ENCODE results near the gene HTR3E. TPM values are rescaled to one million over a fixed set of nuclear protein-coding genes. Genes with fewer than 3 reads are reported as not detected.
"Not testable (repeated sequence)": the region's sequence is repeated elsewhere in the genome, so short reads cannot be mapped to it uniquely, and the experiment has no call there.

Gene HTR3E
- polyA plus RNA-seq, 1 donor, result 0.03 TPM

DNA sequence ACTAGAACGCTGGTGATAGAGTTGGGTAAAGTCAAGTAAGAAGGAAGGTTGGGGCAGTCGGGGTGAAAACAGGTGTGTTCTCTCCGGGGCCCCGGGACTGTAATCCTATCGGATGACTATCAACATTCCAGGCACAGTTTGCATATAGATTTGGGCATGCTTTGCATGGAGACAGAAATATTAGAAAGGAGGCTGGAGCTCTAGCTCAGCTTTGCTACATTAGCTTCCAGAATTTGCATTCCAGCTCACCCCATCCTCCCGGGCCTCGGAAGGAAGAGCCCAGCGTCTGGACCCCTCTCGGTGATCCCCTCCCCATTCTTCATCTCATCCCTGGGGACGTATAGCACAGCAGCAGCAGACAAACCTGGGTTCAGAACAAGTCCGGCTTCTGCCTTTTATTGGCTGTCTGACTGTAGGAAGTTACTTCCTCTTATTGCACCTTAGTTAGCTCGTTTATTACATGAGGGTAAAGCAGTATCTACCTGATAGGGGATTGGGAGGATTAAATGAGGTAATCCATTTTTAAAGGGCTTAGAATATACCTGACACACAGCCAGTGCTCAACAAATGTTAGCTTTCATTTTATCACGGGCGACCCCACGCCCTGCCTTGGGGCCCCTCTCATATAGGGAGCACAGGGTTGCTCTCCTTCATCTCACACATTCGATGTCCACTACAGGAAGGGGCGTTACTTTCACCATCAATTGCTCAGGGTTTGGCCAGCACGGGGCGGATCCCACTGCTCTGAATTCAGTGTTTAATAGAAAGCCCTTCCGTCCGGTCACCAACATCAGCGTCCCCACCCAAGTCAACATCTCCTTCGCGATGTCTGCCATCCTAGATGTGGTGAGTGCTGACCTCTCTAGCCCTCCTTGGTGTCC, 3.2 kb downstream of the HTR3E start:
- Histone ChIP-seq H3K4me3 (ENCODE audit: low read length) (no peak overlapping the region), H3K36me3 (ENCODE audit: control insufficient read depth, insufficient read depth, low read length) (no peaks in the 10 kb centered on the region), H3K9me3 (ENCODE audit: control insufficient read depth, low read depth, low read length) (no peaks in the 10 kb centered on the region), H3K27ac (ENCODE audit: low read length) (no peak overlapping the region), H3K27me3 (ENCODE audit: control insufficient read depth, insufficient read depth, low read length) (peaks cover 3% of the 10 kb centered on the region), H3K4me1 (ENCODE audit: control insufficient read depth, insufficient read depth, low read length) (no peaks in the 10 kb centered on the region)
- 52% methylated on average over 4 of the region's 24 CpGs for WGBS (ENCODE audit: insufficient coverage, low lambda C conversion rate)
- DNase-seq, result peak in 1 of 2 donors; percentile 3

DNA sequence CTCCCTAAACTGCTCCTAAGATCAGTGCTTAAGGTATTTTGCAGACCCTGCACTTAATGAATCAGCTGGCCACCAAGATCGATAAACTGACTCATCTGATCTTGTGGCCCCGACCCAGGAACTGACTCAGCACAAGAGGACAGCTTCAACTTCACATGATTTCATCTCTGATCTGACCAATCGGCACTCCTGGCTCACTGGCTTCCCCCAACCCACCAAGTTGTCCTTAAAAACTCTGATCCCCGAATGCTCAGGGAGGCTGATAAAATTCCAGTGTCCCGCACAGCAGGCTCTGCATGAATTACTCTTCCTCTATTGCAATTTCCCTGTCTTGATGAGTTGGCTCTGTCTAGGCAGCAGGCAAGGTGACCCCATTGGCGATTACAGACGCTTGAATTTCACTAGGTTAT, 13.5 kb downstream of the HTR3E start:
- DNase-seq, result no peak
- no peak overlapping the region for H3K4me3 ChIP-seq (ENCODE audit: low read length)
- H3K9me3 ChIP-seq (ENCODE audit: control insufficient read depth, low read depth, low read length), result no peaks in the 10 kb centered on the region
- H3K4me1 ChIP-seq (ENCODE audit: control insufficient read depth, insufficient read depth, low read length), result no peaks in the 10 kb centered on the region
- H3K27me3 ChIP-seq (ENCODE audit: control insufficient read depth, insufficient read depth, low read length), result no peaks in the 10 kb centered on the region
- no peaks in the 10 kb centered on the region for H3K36me3 ChIP-seq (ENCODE audit: control insufficient read depth, insufficient read depth, low read length)
- no peak overlapping the region for H3K27ac ChIP-seq (ENCODE audit: low read length)
- WGBS (ENCODE audit: insufficient coverage, low lambda C conversion rate), result no CpG with 5 or more reads among the region's 7 CpGs

DNA sequence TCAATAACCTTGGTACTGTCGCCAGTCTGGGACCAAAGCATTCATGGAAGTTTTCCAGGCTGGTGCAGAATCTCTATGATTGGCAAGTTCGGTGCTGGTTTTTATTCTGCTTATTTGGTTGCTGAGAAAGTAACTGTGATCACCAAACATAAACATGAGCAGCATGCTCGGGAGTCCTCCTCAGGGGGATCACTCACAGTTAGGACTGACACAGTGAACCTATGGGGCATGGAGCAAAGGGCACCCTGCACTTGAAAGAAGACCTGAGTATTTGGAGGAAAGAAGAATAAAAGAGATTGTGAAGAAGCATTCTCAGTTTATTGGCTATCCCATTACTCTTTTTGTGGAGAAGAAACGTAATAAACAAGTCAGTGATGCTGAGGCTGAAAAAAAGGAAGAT, 19.2 kb downstream of the HTR3E start:
- WGBS (ENCODE audit: insufficient coverage, low lambda C conversion rate), result 69% methylated on average over 1 of the region's 4 CpGs
- H3K27ac ChIP-seq (ENCODE audit: low read length), result no peak overlapping the region
- DNase-seq, result no peak
- no peaks in the 10 kb centered on the region for H3K9me3 ChIP-seq (ENCODE audit: control insufficient read depth, low read depth, low read length)
- no peaks in the 10 kb centered on the region for H3K27me3 ChIP-seq (ENCODE audit: control insufficient read depth, insufficient read depth, low read length)
- no peaks in the 10 kb centered on the region for H3K36me3 ChIP-seq (ENCODE audit: control insufficient read depth, insufficient read depth, low read length)
- H3K4me1 ChIP-seq (ENCODE audit: control insufficient read depth, insufficient read depth, low read length), result no peaks in the 10 kb centered on the region
- H3K4me3 ChIP-seq (ENCODE audit: low read length), result no peak overlapping the region

DNA sequence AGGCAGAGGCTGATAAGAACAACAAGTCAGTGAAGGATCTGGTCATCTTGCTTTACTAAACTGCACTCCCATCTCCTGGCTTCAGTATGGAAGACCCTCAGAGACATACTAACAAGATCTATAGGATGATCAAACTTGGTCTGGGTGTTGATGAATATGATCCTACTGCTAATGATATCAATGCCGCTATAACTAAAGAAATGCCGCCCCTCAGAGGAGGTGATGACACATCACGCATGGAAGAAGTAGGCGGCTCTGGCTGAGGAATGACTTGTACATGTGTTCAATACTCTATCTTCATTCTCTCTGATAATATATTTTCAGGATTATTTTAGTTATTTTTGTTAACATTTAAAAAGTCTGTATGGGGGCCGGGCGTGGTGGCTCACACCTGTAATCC, 20.8 kb downstream of the HTR3E start:
- Histone ChIP-seq H3K9me3 (ENCODE audit: control insufficient read depth, low read depth, low read length) (no peaks in the 10 kb centered on the region), H3K36me3 (ENCODE audit: control insufficient read depth, insufficient read depth, low read length) (no peaks in the 10 kb centered on the region), H3K4me3 (ENCODE audit: low read length) (no peak overlapping the region), H3K27ac (ENCODE audit: low read length) (no peak overlapping the region), H3K4me1 (ENCODE audit: control insufficient read depth, insufficient read depth, low read length) (no peaks in the 10 kb centered on the region), H3K27me3 (ENCODE audit: control insufficient read depth, insufficient read depth, low read length) (no peaks in the 10 kb centered on the region)
- DNase-seq, result no peak
- WGBS (ENCODE audit: insufficient coverage, low lambda C conversion rate), result 100% methylated on average over 1 of the region's 6 CpGs

DNA sequence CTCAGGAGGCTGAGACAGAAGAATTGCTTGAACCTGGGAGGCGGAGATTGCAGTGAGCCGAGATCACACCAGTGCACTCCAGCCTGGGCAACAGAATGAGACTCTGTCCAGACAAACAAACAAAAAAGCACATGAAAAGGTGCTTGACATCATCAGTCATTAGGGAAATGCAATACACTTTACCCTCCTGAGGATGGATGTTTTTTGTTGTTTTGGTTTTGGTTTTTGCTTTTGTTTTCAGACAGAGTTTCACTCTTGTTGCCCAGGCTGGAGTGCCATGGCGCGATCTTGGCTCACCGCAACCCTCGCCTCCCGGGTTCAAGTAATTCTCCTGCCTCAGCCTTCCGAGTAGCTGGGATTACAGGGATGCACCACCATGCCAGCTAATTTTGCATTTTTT, 24.2 kb downstream of the HTR3E start:
- not testable (repeated sequence) for H3K4me1 ChIP-seq (ENCODE audit: control insufficient read depth, insufficient read depth, low read length); H3K36me3 ChIP-seq (ENCODE audit: control insufficient read depth, insufficient read depth, low read length); H3K27me3 ChIP-seq (ENCODE audit: control insufficient read depth, insufficient read depth, low read length); H3K27ac ChIP-seq (ENCODE audit: low read length); H3K9me3 ChIP-seq (ENCODE audit: control insufficient read depth, low read depth, low read length); DNase-seq; H3K4me3 ChIP-seq (ENCODE audit: low read length)
- no CpG with 5 or more reads among the region's 8 CpGs for WGBS (ENCODE audit: insufficient coverage, low lambda C conversion rate)

DNA sequence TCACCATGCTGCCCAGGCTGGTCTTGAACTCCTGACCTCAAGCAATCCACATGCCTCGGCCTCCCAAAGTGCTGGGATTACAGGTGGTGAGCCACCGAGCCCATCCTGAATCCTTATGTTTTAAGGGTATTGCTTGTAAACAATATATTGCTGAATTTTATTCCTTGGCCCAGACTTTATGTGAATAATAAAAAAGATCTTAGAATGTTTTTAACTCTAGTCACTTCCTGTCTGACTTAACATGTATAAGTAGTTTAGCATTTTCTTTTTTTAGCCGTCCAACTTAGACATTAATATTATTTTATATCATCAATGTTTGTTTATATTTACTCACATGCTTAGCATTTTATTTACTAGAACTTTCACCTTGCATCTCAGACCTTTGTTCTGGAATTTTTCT, 29.1 kb downstream of the HTR3E start:
- H3K27ac ChIP-seq (ENCODE audit: low read length), result no peak overlapping the region
- no peak for DNase-seq
- 69% methylated on average over 2 of the region's 3 CpGs for WGBS (ENCODE audit: insufficient coverage, low lambda C conversion rate)

DNA sequence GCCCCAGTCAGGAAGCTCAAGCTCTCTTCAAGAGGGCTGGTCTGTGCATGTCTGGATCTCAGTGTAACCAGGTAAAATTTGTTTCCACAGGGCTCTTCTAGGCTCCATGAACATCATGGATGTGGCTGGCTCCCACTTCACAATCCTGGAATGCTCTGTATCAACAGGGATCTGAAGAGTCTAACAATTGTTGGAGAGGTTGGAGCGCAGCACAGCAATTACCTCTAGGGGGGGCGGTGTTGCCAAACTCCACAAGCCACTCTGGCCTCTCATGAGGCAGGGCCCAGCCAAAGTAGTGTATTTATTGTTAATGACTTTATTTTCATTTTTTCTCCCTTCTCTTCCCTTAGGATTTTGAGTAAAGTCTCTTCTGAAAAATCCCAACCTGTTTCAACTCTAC, 32.1 kb downstream of the HTR3E start:
- Histone ChIP-seq H3K36me3 (ENCODE audit: control insufficient read depth, insufficient read depth, low read length) (no peaks in the 10 kb centered on the region), H3K27me3 (ENCODE audit: control insufficient read depth, insufficient read depth, low read length) (no peaks in the 10 kb centered on the region), H3K9me3 (ENCODE audit: control insufficient read depth, low read depth, low read length) (no peaks in the 10 kb centered on the region), H3K4me1 (ENCODE audit: control insufficient read depth, insufficient read depth, low read length) (peaks cover 3% of the 10 kb centered on the region), H3K4me3 (ENCODE audit: low read length) (no peak overlapping the region), H3K27ac (ENCODE audit: low read length) (no peak overlapping the region)
- no CpG with 5 or more reads among the region's 2 CpGs for WGBS (ENCODE audit: insufficient coverage, low lambda C conversion rate)
- peak in 1 of 2 donors; percentile 22 for DNase-seq

More for the DNA sequence above, 29.1 kb downstream of the HTR3E start:
- Histone ChIP-seq H3K4me1 (ENCODE audit: control insufficient read depth, insufficient read depth, low read length) (no peaks in the 10 kb centered on the region), H3K36me3 (ENCODE audit: control insufficient read depth, insufficient read depth, low read length) (no peaks in the 10 kb centered on the region), H3K9me3 (ENCODE audit: control insufficient read depth, low read depth, low read length) (no peaks in the 10 kb centered on the region), H3K4me3 (ENCODE audit: low read length) (no peak overlapping the region), H3K27me3 (ENCODE audit: control insufficient read depth, insufficient read depth, low read length) (no peaks in the 10 kb centered on the region)

DNA sequence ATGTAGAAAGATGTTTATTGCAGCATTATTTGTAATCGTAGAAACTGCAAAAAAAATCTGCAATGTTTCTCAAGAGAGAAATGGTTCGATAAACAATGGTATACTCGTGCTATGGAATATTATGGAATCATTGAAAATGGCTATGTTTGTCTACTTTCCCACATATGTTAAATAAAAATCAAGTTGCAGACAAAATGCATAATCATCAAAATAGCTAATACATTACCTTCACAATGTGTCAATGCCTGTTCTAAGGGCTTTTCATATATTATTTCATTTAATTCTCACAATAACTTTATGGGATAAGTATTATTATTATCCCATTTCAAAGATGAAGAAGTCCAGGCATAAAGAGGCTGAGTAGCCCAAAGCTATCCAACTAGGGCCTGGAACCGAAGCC, 36.1 kb downstream of the HTR3E start:
- Histone ChIP-seq H3K4me1 (ENCODE audit: control insufficient read depth, insufficient read depth, low read length) (peaks cover 9% of the 10 kb centered on the region), H3K36me3 (ENCODE audit: control insufficient read depth, insufficient read depth, low read length) (peaks cover 8% of the 10 kb centered on the region), H3K9me3 (ENCODE audit: control insufficient read depth, low read depth, low read length) (no peaks in the 10 kb centered on the region), H3K27ac (ENCODE audit: low read length) (no peak overlapping the region), H3K27me3 (ENCODE audit: control insufficient read depth, insufficient read depth, low read length) (no peaks in the 10 kb centered on the region), H3K4me3 (ENCODE audit: low read length) (no peak overlapping the region)
- 95% methylated on average over 3 of the region's 4 CpGs for WGBS (ENCODE audit: insufficient coverage, low lambda C conversion rate)
- DNase-seq, result no peak

DNA sequence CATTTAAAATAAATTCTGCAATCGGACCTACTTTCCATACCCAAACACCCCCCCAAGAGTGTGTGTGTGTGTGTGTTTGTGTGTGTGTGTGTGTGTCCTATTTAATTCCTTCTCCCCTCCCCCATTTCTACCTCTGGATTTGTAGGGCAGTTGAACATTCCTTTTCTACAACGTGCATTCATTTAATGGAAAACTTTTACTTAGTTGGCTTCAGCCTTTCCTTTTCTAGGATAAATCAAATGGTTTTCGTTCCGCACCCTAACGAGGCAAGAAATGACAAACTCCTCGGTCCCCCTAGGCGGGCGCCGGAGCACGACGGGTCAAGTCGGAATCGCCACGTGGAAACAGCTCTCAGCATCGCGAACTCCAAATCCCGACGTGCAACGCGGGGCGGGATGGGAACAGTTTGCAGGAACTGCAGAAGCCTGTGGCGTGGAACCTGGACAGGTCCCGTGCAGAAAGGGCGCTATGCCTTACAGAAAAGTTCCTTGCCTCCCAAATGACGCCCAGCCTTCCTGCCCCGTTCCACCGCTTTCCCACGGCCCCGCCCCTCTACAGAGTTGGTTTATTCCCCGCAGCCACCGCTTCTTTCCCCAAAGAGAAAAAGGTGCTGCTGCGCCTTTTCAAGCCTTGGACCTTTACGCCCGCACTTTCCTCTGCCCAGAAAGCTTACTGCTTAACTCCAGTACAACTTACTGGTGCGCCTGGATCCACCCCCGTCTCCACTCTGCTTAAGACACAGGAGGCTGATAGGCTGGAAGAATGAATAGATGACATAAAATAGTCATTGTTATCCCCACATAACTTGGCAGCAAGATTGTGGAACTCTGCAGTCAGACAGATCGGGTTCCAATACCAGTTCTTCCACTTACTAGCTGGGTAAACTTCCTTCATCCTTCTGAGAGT, 37.2 kb downstream of the HTR3E start:
- H3K9me3 ChIP-seq (ENCODE audit: control insufficient read depth, low read depth, low read length), result no peaks in the 10 kb centered on the region
- WGBS (ENCODE audit: insufficient coverage, low lambda C conversion rate), result no CpG with 5 or more reads among the region's 37 CpGs
- H3K36me3 ChIP-seq (ENCODE audit: control insufficient read depth, insufficient read depth, low read length), result peaks cover 9% of the 10 kb centered on the region

DNA sequence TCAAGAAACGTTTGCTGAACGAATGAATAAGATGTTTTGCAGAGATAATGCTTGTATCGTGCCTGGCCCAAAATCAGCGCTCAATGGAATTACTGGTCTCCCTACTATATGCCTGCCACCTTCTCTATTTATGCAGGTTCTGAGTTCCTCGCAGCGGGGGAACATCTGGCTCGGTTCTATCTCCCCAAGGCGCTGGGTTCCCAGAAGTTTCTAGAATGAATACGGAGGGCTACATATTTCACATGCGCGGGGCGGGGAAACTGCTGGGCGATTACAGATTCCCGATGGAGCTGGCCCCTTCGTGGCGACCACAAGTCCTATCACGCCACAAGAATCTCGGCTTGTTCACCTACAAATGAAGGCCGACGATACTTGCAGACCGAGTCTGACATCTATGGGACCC, 37.9 kb downstream of the HTR3E start:
- H3K4me1 ChIP-seq (ENCODE audit: control insufficient read depth, insufficient read depth, low read length), result peaks cover 9% of the 10 kb centered on the region
- H3K4me3 ChIP-seq (ENCODE audit: low read length), result peak overlapping the region; percentile 97
- peak overlapping the region; percentile 70 for H3K27ac ChIP-seq (ENCODE audit: low read length)
- H3K36me3 ChIP-seq (ENCODE audit: control insufficient read depth, insufficient read depth, low read length), result peaks cover 9% of the 10 kb centered on the region
- H3K9me3 ChIP-seq (ENCODE audit: control insufficient read depth, low read depth, low read length), result no peaks in the 10 kb centered on the region
- DNase-seq, result no peak
- no CpG with 5 or more reads among the region's 21 CpGs for WGBS (ENCODE audit: insufficient coverage, low lambda C conversion rate)
- no peaks in the 10 kb centered on the region for H3K27me3 ChIP-seq (ENCODE audit: control insufficient read depth, insufficient read depth, low read length)

More for the DNA sequence above, 37.2 kb downstream of the HTR3E start:
- Histone ChIP-seq H3K27ac (ENCODE audit: low read length) (peak overlapping the region; percentile 70), H3K4me1 (ENCODE audit: control insufficient read depth, insufficient read depth, low read length) (peaks cover 9% of the 10 kb centered on the region), H3K27me3 (ENCODE audit: control insufficient read depth, insufficient read depth, low read length) (no peaks in the 10 kb centered on the region), H3K4me3 (ENCODE audit: low read length) (peak overlapping the region; percentile 97)
- peak; percentile 70 to 85 for DNase-seq
